Activated T-cell treated with anti-CD3 and anti-CD28 coated beads, Interleukin-2, amount 50 U/mL, for 72 hours (primary cell): ENCODE results near the gene POLR3G. TPM values are rescaled to one million over a fixed set of nuclear protein-coding genes. Genes with fewer than 3 reads are reported as not detected.
A peak's percentile ranks its signal among the peaks of the same experiment; 100 is the strongest.

Source experiments
- ATAC-seq, 2 donors: fragments of 150-1000 bp; cut with Tn5 transposase; replicated peaks in 1 of 2; 2 replicates each; pipeline ENCODE4 v1.10.0; 2021; ENCODE audit warnings: moderate library complexity in 2 of 2, mild to moderate bottlenecking in 1 of 2
- DNase-seq, 2 donors: peaks; one replicate each; pipeline ENCODE4 v3.0.0; 2021 to 2022; ENCODE audit warnings: mixed read lengths in 1 of 2
- H3K27ac Mint-ChIP-seq: one replicate; pipeline ENCODE4 v1.8.0; 2022; ENCODE audit warnings: mild to moderate bottlenecking, moderate library complexity, mixed read lengths
- H3K27me3 Mint-ChIP-seq: one replicate; pipeline ENCODE4 v1.8.0; 2022; ENCODE audit warnings: low read depth, mixed read lengths
- H3K36me3 Mint-ChIP-seq, 2 donors: one replicate each; pipeline ENCODE4 v1.8.0; 2022; ENCODE audit warnings: mixed read lengths in 2 of 2, mild to moderate bottlenecking in 1 of 2; ENCODE audit not compliant: insufficient read depth in 2 of 2
- H3K4me1 Mint-ChIP-seq: one replicate; pipeline ENCODE4 v1.8.0; 2022; ENCODE audit warnings: low read depth, mixed read lengths
- H3K4me3 Mint-ChIP-seq, 2 donors: one replicate each; pipeline ENCODE4 v1.8.0; 2022; ENCODE audit warnings: mild to moderate bottlenecking in 2 of 2, mixed read lengths in 2 of 2, moderate library complexity in 2 of 2
- H3K9me3 Mint-ChIP-seq, 2 donors: one replicate each; pipeline ENCODE4 v1.8.0; 2022; ENCODE audit warnings: mixed read lengths in 2 of 2
- total RNA-seq, 2 donors: library from RNA; stranded (reverse); gene quantifications; one replicate each; pipeline ENCODE4 v1.2.3, GENCODE V29; 2022

POLR3G gene
- total RNA-seq, 2 donors from 2014 or later, result 4.5 to 6.3 TPM

- no peak for ATAC-seq
- Mint-ChIP-seq H3K9me3 (no peaks in the 10 kb centered on the region), H3K36me3 (no peaks in the 10 kb centered on the region), H3K27me3 (peaks cover 16% of the 10 kb centered on the region), H3K4me1 (no peaks in the 10 kb centered on the region), H3K4me3 (no peak overlapping the region), H3K27ac (no peak overlapping the region)
- DNase-seq, result no peak
Observed at GRCh38 chr5:90548069-90548593, 73.5 kb downstream of the POLR3G start.

DNA sequence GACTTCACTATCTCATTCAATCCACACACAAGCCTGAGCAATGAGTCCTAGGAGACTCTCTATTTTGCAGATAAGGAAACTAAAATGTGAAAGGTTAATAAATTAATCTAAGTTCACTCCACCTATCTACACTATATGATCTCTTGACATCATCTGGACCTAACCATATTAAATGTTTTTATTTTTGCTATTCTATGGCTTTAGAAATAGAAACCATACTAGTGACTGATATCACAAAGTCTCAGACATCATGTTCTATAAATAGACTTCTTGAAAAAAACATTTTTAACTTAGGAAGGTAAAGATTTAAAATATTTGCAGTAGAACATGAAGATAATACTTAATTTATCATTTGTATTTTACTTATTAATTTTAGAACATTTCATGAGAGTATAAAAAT is 74.6 kb downstream of the POLR3G start:
- ATAC-seq, result no peak
- H3K4me3 Mint-ChIP-seq, result no peak overlapping the region
- no peak overlapping the region for H3K27ac Mint-ChIP-seq

GRCh38 chr5:90549729-90550275 is 75.1 kb downstream of the POLR3G start:
- DNase-seq, result no peak
- no peak overlapping the region for H3K4me3 Mint-ChIP-seq

More for the DNA sequence above, 74.6 kb downstream of the POLR3G start:
- no peak for DNase-seq
- H3K36me3 Mint-ChIP-seq, result no peaks in the 10 kb centered on the region
- H3K4me1 Mint-ChIP-seq, result no peaks in the 10 kb centered on the region
- H3K27me3 Mint-ChIP-seq, result peaks cover 23% of the 10 kb centered on the region
- H3K9me3 Mint-ChIP-seq, result no peaks in the 10 kb centered on the region

GRCh38 chr5:90550963-90551362 is 76.3 kb downstream of the POLR3G start:
- H3K9me3 Mint-ChIP-seq, result no peaks in the 10 kb centered on the region
- H3K27ac Mint-ChIP-seq, result no peak overlapping the region
- no peak overlapping the region for H3K4me3 Mint-ChIP-seq
- H3K27me3 Mint-ChIP-seq, result peaks cover 32% of the 10 kb centered on the region
- H3K36me3 Mint-ChIP-seq, result no peaks in the 10 kb centered on the region
- no peak for ATAC-seq
- H3K4me1 Mint-ChIP-seq, result no peaks in the 10 kb centered on the region
- no peak for DNase-seq

More at GRCh38 chr5:90549729-90550275, 75.1 kb downstream of the POLR3G start:
- H3K4me1 Mint-ChIP-seq, result no peaks in the 10 kb centered on the region
- H3K9me3 Mint-ChIP-seq, result no peaks in the 10 kb centered on the region
- peaks cover 27% of the 10 kb centered on the region for H3K27me3 Mint-ChIP-seq
- H3K36me3 Mint-ChIP-seq, result no peaks in the 10 kb centered on the region
- ATAC-seq, result no peak
- no peak overlapping the region for H3K27ac Mint-ChIP-seq

DNA sequence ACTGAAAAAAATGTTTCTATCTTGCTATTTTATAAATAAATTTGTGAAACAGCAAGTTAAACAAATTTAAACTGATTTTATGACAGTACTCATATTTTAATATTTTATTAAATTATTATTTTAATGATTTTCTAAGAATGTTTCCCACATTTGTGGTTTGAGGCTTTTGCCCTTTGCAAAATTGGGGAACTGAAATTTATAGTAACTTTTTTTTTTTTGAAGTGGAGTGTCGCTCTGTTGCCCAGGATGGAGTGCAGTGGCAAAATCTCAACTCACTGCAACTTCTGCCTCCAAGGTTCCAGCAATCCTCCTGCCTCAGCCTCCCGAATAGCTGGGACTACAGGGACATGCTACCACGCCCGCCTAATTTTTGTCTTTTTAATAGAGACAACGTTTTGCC is 76.7 kb downstream of the POLR3G start:
- Mint-ChIP-seq H3K27ac (no peak overlapping the region), H3K9me3 (no peaks in the 10 kb centered on the region), H3K36me3 (no peaks in the 10 kb centered on the region), H3K4me1 (no peaks in the 10 kb centered on the region), H3K27me3 (peaks cover 37% of the 10 kb centered on the region), H3K4me3 (no peak overlapping the region)
- DNase-seq (no peak), ATAC-seq (no peak)

- ATAC-seq (no peak), DNase-seq (no peak)
- Mint-ChIP-seq H3K4me1 (peaks cover 11% of the 10 kb centered on the region), H3K9me3 (no peaks in the 10 kb centered on the region), H3K27me3 (peaks cover 60% of the 10 kb centered on the region), H3K36me3 (no peaks in the 10 kb centered on the region), H3K4me3 (no peak overlapping the region), H3K27ac (no peak overlapping the region)
Observed at GRCh38 chr5:90553711-90554110, 79.0 kb downstream of the POLR3G start.

DNA sequence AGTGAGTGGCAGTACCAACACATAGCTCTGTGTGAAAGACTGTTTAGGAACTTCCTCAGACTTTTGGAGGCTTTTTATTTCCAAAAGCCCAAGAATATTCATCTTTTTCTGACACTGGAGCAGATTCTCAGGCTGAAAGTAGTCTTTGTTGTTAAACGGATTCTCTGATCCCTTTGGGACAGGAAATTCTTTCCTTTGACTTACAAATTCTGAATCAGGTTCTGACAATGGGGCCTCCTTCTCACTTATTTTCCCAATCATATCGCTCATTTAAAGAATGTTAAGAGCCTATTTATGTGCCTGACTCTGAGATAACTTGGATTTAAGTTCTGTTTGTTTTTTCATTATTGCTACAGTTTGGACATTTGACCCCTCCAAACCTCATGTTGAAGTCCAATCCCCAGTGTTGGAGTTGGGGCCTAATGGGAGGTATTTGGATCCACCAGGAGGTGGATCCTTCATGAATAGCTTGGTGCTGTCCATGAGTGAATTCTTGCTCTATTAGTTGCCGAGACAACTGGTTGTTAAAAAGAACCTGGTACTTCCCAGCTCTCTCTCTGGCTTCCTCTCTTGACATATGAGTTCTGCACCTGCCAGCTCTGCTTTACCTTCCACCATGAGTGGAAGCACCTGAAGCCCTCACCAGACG is 79.8 kb downstream of the POLR3G start:
- Mint-ChIP-seq H3K36me3 (no peaks in the 10 kb centered on the region), H3K27me3 (peaks cover 68% of the 10 kb centered on the region), H3K4me3 (no peak overlapping the region), H3K4me1 (peaks cover 16% of the 10 kb centered on the region), H3K27ac (no peak overlapping the region), H3K9me3 (no peaks in the 10 kb centered on the region)
- ATAC-seq, result no peak
- DNase-seq, result no peak

- Mint-ChIP-seq H3K9me3 (no peaks in the 10 kb centered on the region), H3K4me1 (peaks cover 16% of the 10 kb centered on the region), H3K4me3 (no peak overlapping the region), H3K27me3 (peaks cover 76% of the 10 kb centered on the region), H3K36me3 (no peaks in the 10 kb centered on the region), H3K27ac (no peak overlapping the region)
- DNase-seq, result no peak
- no peak for ATAC-seq
Observed at GRCh38 chr5:90555666-90556065, 81.0 kb downstream of the POLR3G start.

DNA sequence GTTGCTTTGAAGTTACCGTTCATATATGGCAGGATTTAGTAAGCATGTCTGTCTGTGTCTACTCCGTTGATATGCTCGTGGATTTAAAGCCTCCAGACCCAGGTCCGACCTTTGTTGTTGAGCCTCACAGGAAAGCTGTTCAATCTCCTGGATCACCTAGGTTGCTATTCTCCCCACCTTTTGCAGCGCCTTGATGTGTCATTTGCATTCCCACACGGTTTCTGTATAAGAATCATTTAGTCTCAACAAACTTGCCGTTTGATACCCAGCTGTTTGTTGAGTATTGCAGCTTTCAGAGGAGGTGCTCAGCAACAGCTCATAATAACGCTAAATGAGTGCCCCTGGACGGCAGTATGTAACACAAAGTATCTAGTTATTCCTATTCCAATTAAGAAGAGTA is 82.7 kb downstream of the POLR3G start:
- no peak for ATAC-seq
- Mint-ChIP-seq H3K4me1 (peaks cover 16% of the 10 kb centered on the region), H3K27ac (no peak overlapping the region), H3K27me3 (peaks cover 83% of the 10 kb centered on the region), H3K36me3 (no peaks in the 10 kb centered on the region), H3K9me3 (no peaks in the 10 kb centered on the region), H3K4me3 (peak overlapping the region; percentile 85 to 86)
- DNase-seq, result no peak

DNA sequence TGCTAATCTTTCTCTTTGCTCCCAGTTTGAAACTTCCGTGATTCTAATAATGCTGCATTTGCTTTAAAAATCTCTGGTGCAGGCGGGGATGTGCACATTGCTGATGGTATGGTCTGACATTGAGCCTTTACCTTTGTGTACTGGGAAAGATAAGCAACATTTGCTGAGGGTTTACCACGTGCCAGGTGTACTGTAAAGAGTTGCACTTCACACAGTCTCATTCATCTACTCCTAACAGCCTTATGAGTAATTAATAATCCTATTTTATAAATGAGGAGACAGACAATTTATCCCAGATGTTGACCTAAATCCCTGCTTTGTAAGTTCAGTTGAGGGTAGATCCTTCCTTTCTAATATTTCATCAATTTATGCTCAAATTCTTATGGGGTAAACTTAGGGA is 83.2 kb downstream of the POLR3G start:
- H3K27ac Mint-ChIP-seq, result no peak overlapping the region
- ATAC-seq (no peak), DNase-seq (no peak)
- H3K36me3 Mint-ChIP-seq, result no peaks in the 10 kb centered on the region
- H3K4me1 Mint-ChIP-seq, result peaks cover 16% of the 10 kb centered on the region
- H3K9me3 Mint-ChIP-seq, result no peaks in the 10 kb centered on the region
- peaks cover 80% of the 10 kb centered on the region for H3K27me3 Mint-ChIP-seq
- H3K4me3 Mint-ChIP-seq, result peak overlapping the region; percentile 85 to 86

GRCh38 chr5:90558344-90559192 is 83.9 kb downstream of the POLR3G start, which contains the start of gene ADGRV1:
Gene ADGRV1, plus strand, starts transcription at chr5:90558797. Its CDS starts 99 bp downstream, at chr5:90558896.
- H3K27ac Mint-ChIP-seq, result no peak within 1 kb of the TSS
- DNase-seq (peak; percentile 3 to 7), ATAC-seq (peak; percentile 73 to 75)
- H3K36me3 Mint-ChIP-seq, result no peaks in the 10 kb centered on the region
- peaks cover 16% of the 10 kb centered on the region for H3K4me1 Mint-ChIP-seq
- no peaks in the 10 kb centered on the region for H3K9me3 Mint-ChIP-seq
- H3K4me3 Mint-ChIP-seq, result peak within 1 kb of the TSS; percentile 85 to 86
- peaks cover 77% of the 10 kb centered on the region for H3K27me3 Mint-ChIP-seq

- no peaks in the 10 kb centered on the region for H3K36me3 Mint-ChIP-seq
- peaks cover 62% of the 10 kb centered on the region for H3K27me3 Mint-ChIP-seq
- H3K9me3 Mint-ChIP-seq, result peaks cover 0 to 2% of the 10 kb centered on the region in 2 donors
- no peak overlapping the region for H3K4me3 Mint-ChIP-seq
- H3K27ac Mint-ChIP-seq, result no peak overlapping the region
- H3K4me1 Mint-ChIP-seq, result peaks cover 16% of the 10 kb centered on the region
- DNase-seq, result no peak
- no peak for ATAC-seq
Observed at GRCh38 chr5:90560771-90561170, 86.1 kb downstream of the POLR3G start.

- H3K9me3 Mint-ChIP-seq, result peaks cover 0 to 2% of the 10 kb centered on the region in 2 donors
- peaks cover 16% of the 10 kb centered on the region for H3K4me1 Mint-ChIP-seq
- DNase-seq (no peak), ATAC-seq (no peak)
- no peak overlapping the region for H3K4me3 Mint-ChIP-seq
- no peaks in the 10 kb centered on the region for H3K36me3 Mint-ChIP-seq
- no peak overlapping the region for H3K27ac Mint-ChIP-seq
- H3K27me3 Mint-ChIP-seq, result peaks cover 53% of the 10 kb centered on the region
Observed at GRCh38 chr5:90561766-90562165, 87.1 kb downstream of the POLR3G start.
